GM12874 (cell line): ENCODE measurements around the gene COPG2.

Experiments
- CTCF ChIP-seq: IDR thresholded peaks from 2 replicates; pipeline ENCODE4 v1.5.1; 2011; ENCODE audit warnings: low read depth, mild to moderate bottlenecking, control low read depth, low read length, moderate library complexity; ENCODE audit not compliant: insufficient read depth

Gene COPG2

GRCh38 chr7:130485734-130486113 is 182.8 kb downstream of the COPG2 start:
- no peak for TF ChIP-seq CTCF

GRCh38 chr7:130483031-130483430 is 185.5 kb downstream of the COPG2 start:
- no peak for TF ChIP-seq CTCF

GRCh38 chr7:130481898-130482297 is 186.7 kb downstream of the COPG2 start:
- TF ChIP-seq CTCF: no peak

GRCh38 chr7:130479716-130480400 is 188.7 kb downstream of the COPG2 start:
- no peak for TF ChIP-seq CTCF

- TF ChIP-seq CTCF: no peak
These were observed 189.6 kb downstream of the COPG2 start for GRCh38 chr7:130478991-130479390.

- TF ChIP-seq CTCF: no peak
These were observed 192.0 kb downstream of the COPG2 start for GRCh38 chr7:130476297-130477150.

GRCh38 chr7:130475776-130476175 is 192.8 kb downstream of the COPG2 start:
- TF ChIP-seq CTCF: no peak
